Measurements from ENCODE around the gene CRYL1. TPM values are rescaled to one million over a fixed set of nuclear protein-coding genes. Genes with fewer than 3 reads are reported as not detected.

The CRYL1 gene
- total RNA-seq, 6 donors from 2014 or later: 22.2 to 38.9 (median 28.7) TPM

DNA sequence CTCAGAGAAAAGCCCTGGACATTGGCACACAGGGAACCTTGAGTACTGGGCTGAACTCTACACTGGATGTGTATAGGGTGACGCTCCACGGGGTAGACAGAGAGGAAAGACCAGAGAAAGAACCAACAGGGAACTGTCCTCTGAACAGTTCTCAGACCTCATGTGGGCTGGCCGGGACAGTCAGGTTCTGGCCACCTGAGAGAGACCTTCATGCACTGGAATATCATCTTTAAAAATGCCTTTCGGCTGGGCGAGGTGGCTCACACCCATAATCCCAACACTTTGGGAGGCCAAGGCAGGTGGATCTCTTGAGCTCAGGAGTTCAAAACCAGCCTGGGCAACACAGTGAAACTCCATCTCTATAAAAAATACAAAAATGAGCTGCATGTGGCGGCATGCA, 149.8 kb downstream of the CRYL1 start:
- H3K36me3 ChIP-seq: no peaks in the 10 kb centered on the region
- no peak overlapping the region for H3K4me3 ChIP-seq
- ATAC-seq (ENCODE audit: low FRiP score in 2 of 2) (no peak), DNase-seq (no peak)
- no peak for TF ChIP-seq EP300 (IDR thresholded peaks at IDR 0.05)
- no peak for TF ChIP-seq POLR2A (IDR thresholded peaks at IDR 0.05)
- no peak for TF ChIP-seq CTCF (IDR thresholded peaks at IDR 0.05)
- no peak for TF ChIP-seq POLR2AphosphoS5 (IDR thresholded peaks at IDR 0.05)
- no peaks in the 10 kb centered on the region for H3K9me3 ChIP-seq
- no peaks in the 10 kb centered on the region for H3K4me1 ChIP-seq
- no peaks in the 10 kb centered on the region for H3K27me3 ChIP-seq
- 87 to 94% methylated on average over 6 of the region's 6 CpGs for whole genome bisulfite sequencing, 2 donors
- no peak overlapping the region for H3K27ac ChIP-seq

- Histone ChIP-seq H3K27ac (no peak overlapping the region), H3K4me3 (no peak overlapping the region), H3K36me3 (no peaks in the 10 kb centered on the region), H3K9me3 (no peaks in the 10 kb centered on the region), H3K27me3 (no peaks in the 10 kb centered on the region), H3K4me1 (no peaks in the 10 kb centered on the region)
- ATAC-seq (ENCODE audit: low FRiP score in 2 of 2) (no peak), DNase-seq (no peak)
- TF ChIP-seq POLR2AphosphoS5 (IDR thresholded peaks at IDR 0.05) (no peak), POLR2A (IDR thresholded peaks at IDR 0.05) (no peak), CTCF (IDR thresholded peaks at IDR 0.05) (no peak)
Observed at GRCh38 chr13:20373861-20374260, 151.8 kb downstream of the CRYL1 start.

DNA sequence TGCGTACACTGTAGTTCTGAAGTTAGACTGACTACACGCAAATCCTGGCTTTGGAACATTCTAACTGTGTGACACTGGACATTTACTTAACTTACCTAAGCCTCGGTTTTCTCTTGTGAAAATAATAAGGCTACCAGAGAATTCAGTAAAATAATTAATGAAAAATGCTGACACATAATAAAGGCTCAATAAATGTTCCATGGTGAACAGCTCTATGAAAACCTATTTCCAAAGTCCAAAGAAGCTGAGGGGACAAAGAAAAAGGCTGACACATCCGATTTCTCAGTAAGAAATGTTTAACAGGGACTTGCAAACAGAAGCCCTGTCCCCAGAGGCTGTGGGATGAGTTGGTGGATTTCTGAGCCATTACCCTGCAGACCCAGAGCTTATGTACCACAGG, 153.8 kb downstream of the CRYL1 start:
- no peak overlapping the region for H3K4me3 ChIP-seq
- DNase-seq (no peak), ATAC-seq (ENCODE audit: low FRiP score in 2 of 2) (no peak)
- no peaks in the 10 kb centered on the region for H3K36me3 ChIP-seq
- H3K27me3 ChIP-seq: no peaks in the 10 kb centered on the region
- H3K27ac ChIP-seq: no peak overlapping the region
- H3K4me1 ChIP-seq: no peaks in the 10 kb centered on the region
- TF ChIP-seq EP300 (IDR thresholded peaks at IDR 0.05) (no peak), POLR2A (IDR thresholded peaks at IDR 0.05) (no peak)
- 91 to 98% methylated on average over 4 of the region's 4 CpGs for WGBS, 2 donors
- H3K9me3 ChIP-seq: no peaks in the 10 kb centered on the region

- no peaks in the 10 kb centered on the region for H3K27me3 ChIP-seq
- no peaks in the 10 kb centered on the region for H3K4me1 ChIP-seq
- 40 to 54% methylated on average over 2 of the region's 2 CpGs for WGBS, 2 donors
- H3K27ac ChIP-seq: no peak overlapping the region
- H3K9me3 ChIP-seq: no peaks in the 10 kb centered on the region
- no peak for TF ChIP-seq CTCF (IDR thresholded peaks at IDR 0.05)
- no peak for TF ChIP-seq EP300 (IDR thresholded peaks at IDR 0.05)
- no peak for TF ChIP-seq POLR2A (IDR thresholded peaks at IDR 0.05)
- no peak for TF ChIP-seq POLR2AphosphoS5 (IDR thresholded peaks at IDR 0.05)
- no peak overlapping the region for H3K4me3 ChIP-seq
- no peaks in the 10 kb centered on the region for H3K36me3 ChIP-seq
- no peak for DNase-seq
- no peak for ATAC-seq (ENCODE audit: low FRiP score in 2 of 2)
Observed at GRCh38 chr13:20370815-20371421, 154.7 kb downstream of the CRYL1 start.

DNA sequence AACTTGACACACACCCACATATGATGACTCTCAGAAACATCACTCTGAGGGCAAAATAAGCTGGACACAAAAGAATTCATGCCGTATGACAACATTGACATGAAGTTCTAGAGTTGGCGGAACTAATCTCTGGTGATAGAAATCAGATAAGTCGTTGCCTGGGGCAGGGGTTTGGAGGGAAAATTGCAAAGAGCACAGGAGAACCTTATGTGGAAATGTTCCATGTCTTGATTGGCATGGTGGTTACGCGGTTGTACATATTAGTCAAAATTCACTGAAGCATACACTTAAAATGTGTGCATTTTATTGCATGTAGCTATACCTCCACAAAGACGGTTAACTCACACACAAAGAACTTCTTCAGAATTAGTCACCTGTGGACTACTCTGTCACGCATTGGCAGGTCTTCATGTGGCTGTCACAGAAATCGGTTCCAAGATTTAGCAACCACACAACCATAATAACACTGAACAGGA, 155.7 kb downstream of the CRYL1 start:
- no peaks in the 10 kb centered on the region for H3K27me3 ChIP-seq
- H3K4me3 ChIP-seq: no peak overlapping the region
- H3K9me3 ChIP-seq: no peaks in the 10 kb centered on the region
- 80 to 90% methylated on average over 8 of the region's 8 CpGs for WGBS, 2 donors
- no peak overlapping the region for H3K27ac ChIP-seq
- TF ChIP-seq POLR2AphosphoS5 (IDR thresholded peaks at IDR 0.05): no peak
- H3K4me1 ChIP-seq: no peaks in the 10 kb centered on the region
- no peak for DNase-seq
- ATAC-seq (ENCODE audit: low FRiP score in 2 of 2): no peak
- no peaks in the 10 kb centered on the region for H3K36me3 ChIP-seq

DNA sequence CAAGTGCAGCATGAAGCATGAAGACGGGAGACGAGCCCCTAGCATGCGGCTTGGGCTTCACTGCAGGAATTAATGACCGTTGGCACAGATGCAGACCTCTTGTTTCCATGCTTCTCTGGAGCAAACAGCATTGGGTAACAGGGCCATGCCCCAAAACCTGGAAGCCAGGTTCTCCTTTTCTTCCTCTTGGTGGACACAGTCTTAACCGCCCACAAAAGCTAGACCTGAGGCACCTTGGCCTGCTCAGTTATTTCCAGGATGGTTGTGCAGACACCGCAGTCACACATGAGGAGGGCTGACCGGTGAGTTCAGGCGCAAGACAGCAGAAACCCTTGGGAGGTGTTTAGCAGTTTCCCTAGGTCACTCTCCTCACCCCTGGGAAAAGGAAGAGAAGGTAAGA, 159.6 kb downstream of the CRYL1 start:
- H3K36me3 ChIP-seq: no peaks in the 10 kb centered on the region
- DNase-seq (no peak), ATAC-seq (ENCODE audit: low FRiP score in 2 of 2) (no peak)
- H3K27me3 ChIP-seq: no peaks in the 10 kb centered on the region
- WGBS, 2 donors: 83 to 86% methylated on average over 8 of the region's 8 CpGs
- H3K27ac ChIP-seq: no peak overlapping the region
- no peaks in the 10 kb centered on the region for H3K4me1 ChIP-seq
- no peaks in the 10 kb centered on the region for H3K9me3 ChIP-seq
- H3K4me3 ChIP-seq: no peak overlapping the region
- TF ChIP-seq EP300 (IDR thresholded peaks at IDR 0.05): no peak
